Endothelial cell of umbilical vein (primary cell): ENCODE measurements around the gene FBXL3.

Source experiments
- CTCF ChIP-seq, 2 donors: IDR thresholded peaks; 1 replicate in 1 of 2; 2 replicates in 1 of 2; pipeline ENCODE4 v1.5.1; 2011; ENCODE audit warnings: low read length in 2 of 2, mild to moderate bottlenecking in 2 of 2, moderate library complexity in 2 of 2, control low read depth in 1 of 2, inconsistent platforms in 1 of 2, low read depth in 1 of 2; ENCODE audit not compliant: insufficient read depth in 1 of 2; ENCODE audit errors: extremely low read depth in 1 of 2
- EZH2 ChIP-seq: IDR thresholded peaks from 2 replicates; pipeline ENCODE4 v1.6.1; 2012; ENCODE audit warnings: borderline replicate concordance, low read depth, mild to moderate bottlenecking, moderate library complexity, low read length, inconsistent platforms; ENCODE audit not compliant: severe bottlenecking
- FOS ChIP-seq: IDR thresholded peaks from 2 replicates; pipeline ENCODE4 v1.6.1; 2011; ENCODE audit warnings: mild to moderate bottlenecking, low read length, moderate library complexity, borderline replicate concordance; ENCODE audit not compliant: insufficient read depth
- GATA2 ChIP-seq: IDR thresholded peaks from 2 replicates; pipeline ENCODE4 v1.7.0; 2011; ENCODE audit warnings: low read depth, mild to moderate bottlenecking, moderate library complexity, mixed read lengths, low read length; ENCODE audit not compliant: insufficient read length, insufficient read depth
- JUN ChIP-seq: IDR thresholded peaks from 2 replicates; pipeline ENCODE4 v1.6.1; 2011; ENCODE audit warnings: borderline replicate concordance, low read depth; ENCODE audit not compliant: insufficient read length, insufficient read depth
- MAX ChIP-seq: IDR thresholded peaks from 2 replicates; pipeline ENCODE4 v1.6.1; 2011; ENCODE audit not compliant: insufficient read depth, insufficient read length
- MYC ChIP-seq: IDR thresholded peaks from one replicate; pipeline ENCODE4 v1.6.1; 2011; ENCODE audit warnings: mild to moderate bottlenecking, low read depth, low read length
- POLR2A ChIP-seq: IDR thresholded peaks from 2 replicates; pipeline ENCODE4 v1.6.1; 2012; ENCODE audit warnings: low read depth, mild to moderate bottlenecking, control low read depth, low read length
- POLR2AphosphoS5 ChIP-seq: IDR thresholded peaks from 2 replicates; pipeline ENCODE4 v1.6.1; 2012; ENCODE audit warnings: low read depth, mild to moderate bottlenecking, control low read depth, low read length, moderate library complexity; ENCODE audit not compliant: insufficient read depth

DNA sequence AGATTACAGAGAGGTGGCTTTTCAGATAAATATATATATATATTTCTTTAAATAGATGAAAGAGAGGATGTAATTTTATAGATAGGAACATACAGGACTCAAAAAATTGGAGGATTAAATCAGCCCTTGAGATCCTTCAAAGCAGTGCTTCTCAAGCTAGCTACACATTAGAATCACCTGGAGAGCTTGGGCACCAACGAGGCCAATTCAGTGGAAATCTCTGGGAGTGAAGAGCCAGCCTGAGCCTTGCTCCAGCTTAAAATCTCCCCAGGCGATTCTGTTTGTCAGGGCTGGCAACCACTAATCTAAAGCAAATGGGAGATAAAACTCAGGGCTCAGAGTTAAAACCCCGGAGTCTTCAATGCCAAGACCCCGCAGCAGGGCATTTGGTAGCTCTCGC is 50.0 kb downstream of the FBXL3 start:
- TF ChIP-seq POLR2A (no peak), GATA2 (no peak), CTCF (IDR thresholded peaks at IDR 0.05; ENCODE audit: extremely low read depth in 1 of 2, insufficient read depth in 1 of 2, low read depth in 1 of 2, low read length in 2 of 2) (no peak), EZH2 (no peak), POLR2AphosphoS5 (no peak), JUN (no peak), MYC (no peak), MAX (no peak), FOS (no peak)
